SK-N-SH (cell line): Measurements from ENCODE around the gene TCF3. TPM values are rescaled to one million over a fixed set of nuclear protein-coding genes. Genes with fewer than 3 reads are reported as not detected.
A peak's percentile ranks its signal among the peaks of the same experiment; 100 is the strongest.

Source experiments
- CTCF ChIA-PET: fragments of 300-600, 350-600 bp; formaldehyde crosslinking; extraction: SDS; loops from one replicate; lab custom pipeline; 2021; lab: Yijun Ruan, JAX
- POLR2A ChIA-PET: fragments of 350-600 bp; sonication (Branson Sonifier 250); formaldehyde crosslinking; extraction: SDS; loops from one replicate; lab custom pipeline; 2020; ENCODE audit warnings: antibody characterized with exemption, inconsistent platforms; lab: Yijun Ruan, JAX
- DNase-seq: peaks from one replicate; pipeline ENCODE4 v3.0.0; 2012
- H2AFZ ChIP-seq: fragments of 200-600 bp; sonication (generic); 2 replicates; pipeline ENCODE4 v1.8.1; 2016; ENCODE audit warnings: antibody characterized with exemption, mild to moderate bottlenecking, low read depth
- H3F3A ChIP-seq: fragments of 200-600 bp; sonication (generic); replicated peaks from 2 replicates; pipeline ENCODE3; 2016; ENCODE audit warnings: antibody characterized with exemption, mild to moderate bottlenecking; ENCODE audit not compliant: insufficient read depth
- H3K27ac ChIP-seq, 2 experiments: fragments of 200-500 bp in 1 of 2; fragments of 200-600 bp in 1 of 2; sonication (Bioruptor generic) in 1 of 2; sonication (generic), shearing (Covaris generic) in 1 of 2; 2 replicates each; pipeline versions ENCODE4 v1.5.1 to v1.6.1; 2014 to 2016; ENCODE audit warnings: low read depth in 2 of 2, inconsistent platforms in 1 of 2, low read length in 1 of 2, mild to moderate bottlenecking in 1 of 2, mixed read lengths in 1 of 2
- H3K27me3 ChIP-seq: fragments of 200-600 bp; sonication (generic), shearing (Covaris generic); 2 replicates; pipeline ENCODE4 v1.6.1; 2016; ENCODE audit warnings: mixed run types; ENCODE audit not compliant: insufficient read depth
- H3K36me3 ChIP-seq, 2 experiments: fragments of 200-500 bp in 1 of 2; fragments of 200-600 bp in 1 of 2; sonication (Bioruptor generic) in 1 of 2; sonication (generic) in 1 of 2; replicated peaks in 1 of 2; 2 replicates each; pipeline versions ENCODE3 to v1.5.1; 2014 to 2016; ENCODE audit warnings: low read length in 1 of 2, mild to moderate bottlenecking in 1 of 2; ENCODE audit not compliant: insufficient read depth in 2 of 2, control insufficient read depth in 1 of 2
- H3K4me1 ChIP-seq, 2 experiments: fragments of 200-500 bp in 1 of 2; fragments of 200-600 bp in 1 of 2; sonication (Bioruptor generic) in 1 of 2; sonication (generic), shearing (Covaris generic) in 1 of 2; 2 replicates each; pipeline versions ENCODE4 v1.5.1 to v1.6.1; 2014 to 2016; ENCODE audit warnings: low read depth in 1 of 2, low read length in 1 of 2, mixed run types in 1 of 2; ENCODE audit not compliant: insufficient read depth in 2 of 2, control insufficient read depth in 1 of 2
- H3K4me2 ChIP-seq: fragments of 200-600 bp; sonication (generic), shearing (Covaris generic); 2 replicates; pipeline ENCODE4 v1.6.1; 2017; ENCODE audit warnings: mixed run types
- H3K4me3 ChIP-seq, 2 experiments: fragments of 200-500 bp in 1 of 2; fragments of 200-600 bp in 1 of 2; sonication (Bioruptor generic) in 1 of 2; sonication (generic), shearing (Covaris generic) in 1 of 2; 2 replicates each; pipeline versions ENCODE4 v1.5.1 to v1.8.1; 2014 to 2016; ENCODE audit warnings: low read depth in 2 of 2, inconsistent platforms in 1 of 2, low read length in 1 of 2, mild to moderate bottlenecking in 1 of 2, mixed read lengths in 1 of 2, moderate library complexity in 1 of 2
- H3K79me2 ChIP-seq: fragments of 200-600 bp; sonication (generic); 2 replicates; pipeline ENCODE4 v1.8.1; 2017; ENCODE audit warnings: mild to moderate bottlenecking; ENCODE audit not compliant: insufficient read depth
- H3K9ac ChIP-seq: fragments of 200-600 bp; sonication (generic); 2 replicates; pipeline ENCODE4 v1.6.1; 2017; ENCODE audit warnings: mixed run types
- H3K9me2 ChIP-seq: fragments of 200-600 bp; sonication (generic); 2 replicates; pipeline ENCODE4 v1.6.1; 2017; ENCODE audit warnings: mixed run types
- H3K9me3 ChIP-seq: fragments of 200-600 bp; sonication (generic); 2 replicates; pipeline ENCODE4 v1.6.1; 2017; ENCODE audit warnings: mixed run types, mild to moderate bottlenecking, moderate library complexity
- H4K20me1 ChIP-seq: fragments of 200-600 bp; sonication (generic); 2 replicates; pipeline ENCODE4 v1.6.1; 2017; ENCODE audit warnings: mild to moderate bottlenecking, mixed run types; ENCODE audit not compliant: insufficient read depth
- ELF1 ChIP-seq: IDR thresholded peaks from 2 replicates; pipeline ENCODE4 v1.4.0; 2012
- MEF2A ChIP-seq: IDR thresholded peaks from 2 replicates; pipeline ENCODE4 v1.4.0; 2012; ENCODE audit warnings: low read depth, borderline replicate concordance
- MXI1 ChIP-seq: IDR thresholded peaks from 2 replicates; pipeline ENCODE4 v1.6.1; 2012; ENCODE audit warnings: mild to moderate bottlenecking, low read depth, low read length, improper control_type of control experiment
- NFIC ChIP-seq: IDR thresholded peaks from 2 replicates; pipeline ENCODE4 v1.4.0; 2012; ENCODE audit warnings: borderline replicate concordance
- RAD21 ChIP-seq: IDR thresholded peaks from 2 replicates; pipeline ENCODE4 v1.6.1; 2012; ENCODE audit warnings: mild to moderate bottlenecking, low read length
- RXRA ChIP-seq: IDR thresholded peaks from 2 replicates; pipeline ENCODE4 v1.4.0; 2012; ENCODE audit warnings: low read depth, mild to moderate bottlenecking, borderline replicate concordance
- SMC3 ChIP-seq: IDR thresholded peaks from 2 replicates; pipeline ENCODE4 v1.6.1; 2012; ENCODE audit warnings: low read depth, low read length, improper control_type of control experiment
- TEAD4 ChIP-seq: IDR thresholded peaks from 2 replicates; pipeline ENCODE4 v1.4.0; 2012; ENCODE audit warnings: mild to moderate bottlenecking, borderline replicate concordance; ENCODE audit not compliant: insufficient read depth
- WGBS: methylation state at CpG from one replicate; pipeline ENCODE4 v1.1.6; 2017; ENCODE audit warnings: low lambda C conversion rate; 5-methylcytosine and 5-hydroxymethylcytosine counted together
- polyA plus RNA-seq, 3 experiments: library from polyadenylated mRNA; depleted of rRNA; stranded (reverse); fragments of >200 nt; gene quantifications; 2 replicates each; pipeline ENCODE4 v1.2.3, GENCODE V29; 2012
- TF ChIP-seq, protein P1 (sequence below): fragments of 200-600 bp; sonication (generic); IDR thresholded peaks from 2 replicates; pipeline ENCODE4 v1.6.1; 2017; ENCODE audit warnings: antibody characterized with exemption, mild to moderate bottlenecking, moderate library complexity
- TF ChIP-seq, protein P2 (sequence below): IDR thresholded peaks from 2 replicates; pipeline ENCODE4 v1.4.0; 2012; ENCODE audit warnings: low read depth, borderline replicate concordance
- TF ChIP-seq, protein P3 (sequence below): IDR thresholded peaks from 2 replicates; pipeline ENCODE4 v1.4.0; 2012; ENCODE audit warnings: low read depth, borderline replicate concordance
- TF ChIP-seq, protein P4 (sequence below): IDR thresholded peaks from 2 replicates; pipeline ENCODE4 v1.4.0; 2012; ENCODE audit warnings: low read depth

TCF3 gene
- polyA plus RNA-seq, 1 of the 3 experiments (the other 2 are of a cell fraction): 104 TPM

DNA sequence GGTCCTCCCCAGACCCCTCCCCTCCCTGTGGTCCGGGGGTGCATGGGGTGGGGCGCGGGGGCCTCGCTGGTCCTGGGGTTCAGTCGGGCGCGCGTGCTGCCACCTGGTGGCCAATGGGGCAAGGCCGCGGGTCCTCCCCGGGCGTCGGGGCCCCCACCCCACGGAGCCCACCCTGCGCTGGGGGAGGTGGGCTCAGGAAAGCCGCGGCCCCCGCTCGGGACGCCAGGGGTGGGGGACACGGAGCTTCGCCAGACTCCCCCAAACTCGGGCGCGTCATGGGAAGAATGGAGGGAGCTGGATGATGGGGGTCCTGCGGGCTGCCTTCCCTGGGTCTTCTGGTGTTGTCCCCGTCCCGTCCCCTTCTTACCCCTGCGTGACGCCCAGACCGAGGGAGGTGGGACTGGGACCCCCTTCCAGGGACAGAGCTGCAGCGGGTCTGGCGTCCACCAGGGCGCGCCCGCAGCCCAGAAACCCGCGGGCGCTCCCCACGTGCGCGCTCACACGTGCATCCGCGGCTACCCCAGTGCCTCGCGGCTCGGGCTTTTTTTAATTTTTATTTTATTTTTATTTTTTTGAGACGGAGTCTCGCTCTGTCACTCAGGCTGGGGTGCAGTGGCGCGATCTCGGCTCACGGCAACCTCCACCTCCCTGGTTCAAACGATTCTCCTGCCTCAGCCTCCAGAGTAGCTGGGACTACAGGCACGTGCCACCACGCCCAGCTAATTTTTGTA lies 19.8 kb upstream of the TCF3 start:
- TF ChIP-seq SMC3 (peak; percentile 80), MXI1 (peak; percentile 86), ELF1 (no peak), RXRA (no peak), MEF2A (no peak), RAD21 (peak; percentile 74), NFIC (no peak), TEAD4 (no peak)
- TF ChIP-seq, protein P1, sequence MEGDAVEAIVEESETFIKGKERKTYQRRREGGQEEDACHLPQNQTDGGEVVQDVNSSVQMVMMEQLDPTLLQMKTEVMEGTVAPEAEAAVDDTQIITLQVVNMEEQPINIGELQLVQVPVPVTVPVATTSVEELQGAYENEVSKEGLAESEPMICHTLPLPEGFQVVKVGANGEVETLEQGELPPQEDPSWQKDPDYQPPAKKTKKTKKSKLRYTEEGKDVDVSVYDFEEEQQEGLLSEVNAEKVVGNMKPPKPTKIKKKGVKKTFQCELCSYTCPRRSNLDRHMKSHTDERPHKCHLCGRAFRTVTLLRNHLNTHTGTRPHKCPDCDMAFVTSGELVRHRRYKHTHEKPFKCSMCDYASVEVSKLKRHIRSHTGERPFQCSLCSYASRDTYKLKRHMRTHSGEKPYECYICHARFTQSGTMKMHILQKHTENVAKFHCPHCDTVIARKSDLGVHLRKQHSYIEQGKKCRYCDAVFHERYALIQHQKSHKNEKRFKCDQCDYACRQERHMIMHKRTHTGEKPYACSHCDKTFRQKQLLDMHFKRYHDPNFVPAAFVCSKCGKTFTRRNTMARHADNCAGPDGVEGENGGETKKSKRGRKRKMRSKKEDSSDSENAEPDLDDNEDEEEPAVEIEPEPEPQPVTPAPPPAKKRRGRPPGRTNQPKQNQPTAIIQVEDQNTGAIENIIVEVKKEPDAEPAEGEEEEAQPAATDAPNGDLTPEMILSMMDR: peak; percentile 92
- TF ChIP-seq, protein P2, sequence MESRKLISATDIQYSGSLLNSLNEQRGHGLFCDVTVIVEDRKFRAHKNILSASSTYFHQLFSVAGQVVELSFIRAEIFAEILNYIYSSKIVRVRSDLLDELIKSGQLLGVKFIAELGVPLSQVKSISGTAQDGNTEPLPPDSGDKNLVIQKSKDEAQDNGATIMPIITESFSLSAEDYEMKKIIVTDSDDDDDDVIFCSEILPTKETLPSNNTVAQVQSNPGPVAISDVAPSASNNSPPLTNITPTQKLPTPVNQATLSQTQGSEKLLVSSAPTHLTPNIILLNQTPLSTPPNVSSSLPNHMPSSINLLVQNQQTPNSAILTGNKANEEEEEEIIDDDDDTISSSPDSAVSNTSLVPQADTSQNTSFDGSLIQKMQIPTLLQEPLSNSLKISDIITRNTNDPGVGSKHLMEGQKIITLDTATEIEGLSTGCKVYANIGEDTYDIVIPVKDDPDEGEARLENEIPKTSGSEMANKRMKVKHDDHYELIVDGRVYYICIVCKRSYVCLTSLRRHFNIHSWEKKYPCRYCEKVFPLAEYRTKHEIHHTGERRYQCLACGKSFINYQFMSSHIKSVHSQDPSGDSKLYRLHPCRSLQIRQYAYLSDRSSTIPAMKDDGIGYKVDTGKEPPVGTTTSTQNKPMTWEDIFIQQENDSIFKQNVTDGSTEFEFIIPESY: no peak
- TF ChIP-seq, protein P3, sequence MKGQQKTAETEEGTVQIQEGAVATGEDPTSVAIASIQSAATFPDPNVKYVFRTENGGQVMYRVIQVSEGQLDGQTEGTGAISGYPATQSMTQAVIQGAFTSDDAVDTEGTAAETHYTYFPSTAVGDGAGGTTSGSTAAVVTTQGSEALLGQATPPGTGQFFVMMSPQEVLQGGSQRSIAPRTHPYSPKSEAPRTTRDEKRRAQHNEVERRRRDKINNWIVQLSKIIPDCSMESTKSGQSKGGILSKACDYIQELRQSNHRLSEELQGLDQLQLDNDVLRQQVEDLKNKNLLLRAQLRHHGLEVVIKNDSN: peak; percentile 42; the same call in 1 of the 2 replicates
- TF ChIP-seq, protein P4, sequence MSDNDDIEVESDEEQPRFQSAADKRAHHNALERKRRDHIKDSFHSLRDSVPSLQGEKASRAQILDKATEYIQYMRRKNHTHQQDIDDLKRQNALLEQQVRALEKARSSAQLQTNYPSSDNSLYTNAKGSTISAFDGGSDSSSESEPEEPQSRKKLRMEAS: peak; percentile 93
- H3K4me1 ChIP-seq: peaks cover 0 to 5% of the 10 kb centered on the region in 2 experiments; a peak in 2 of 4 replicates
- 4% methylated on average over 36 of the region's 57 CpGs for WGBS
- CTCF ChIA-PET: interaction anchor here (0.6 to 8.4 kb wide), 65 partner anchors 10 to 386 kb away, joined by 3 to 128 read pairs (median 6); partner anchors contain the start of genes TCF3 and UQCR11
- no peaks in the 10 kb centered on the region for H3K9me2 ChIP-seq
- no peaks in the 10 kb centered on the region for H3K36me3 ChIP-seq
- peaks cover 12% of the 10 kb centered on the region for H3F3A ChIP-seq
- H3K27ac ChIP-seq: no peak overlapping the region
- 0 out of 2 replicates have a peak overlapping the region, but pooled peaks have one; percentile 46 for H2AFZ ChIP-seq
- no peaks in the 10 kb centered on the region for H3K79me2 ChIP-seq
- H4K20me1 ChIP-seq: no peaks in the 10 kb centered on the region
- POLR2A ChIA-PET: interaction anchor here (1.6 kb wide), 1 partner anchor 106 kb away, joined by 3 read pairs; no protein-coding TSS in a partner anchor
- no peaks in the 10 kb centered on the region for H3K9me3 ChIP-seq
- peaks cover 59% of the 10 kb centered on the region for H3K27me3 ChIP-seq
- DNase-seq: peak; percentile 86
- H3K4me3 ChIP-seq: peak overlapping the region in 1 of 2 experiments; percentile 48; a peak in 1 of 4 replicates
- peak overlapping the region; percentile 74; the same call in 1 of the 2 replicates for H3K4me2 ChIP-seq
- H3K9ac ChIP-seq: no peak overlapping the region
